A204.1 (cell line): Measurements from ENCODE around the gene ZNF524.
"Not testable (repeated sequence)": the region's sequence is repeated elsewhere in the genome, so short reads cannot be mapped to it uniquely, and the experiment has no call there.

Experiments
- FAIRE-seq: peaks from 2 replicates; lab custom pipeline; 2012; peaks lifted over from hg19 to GRCh38; lab: Jason Lieb, UNC

Gene ZNF524, protein sequence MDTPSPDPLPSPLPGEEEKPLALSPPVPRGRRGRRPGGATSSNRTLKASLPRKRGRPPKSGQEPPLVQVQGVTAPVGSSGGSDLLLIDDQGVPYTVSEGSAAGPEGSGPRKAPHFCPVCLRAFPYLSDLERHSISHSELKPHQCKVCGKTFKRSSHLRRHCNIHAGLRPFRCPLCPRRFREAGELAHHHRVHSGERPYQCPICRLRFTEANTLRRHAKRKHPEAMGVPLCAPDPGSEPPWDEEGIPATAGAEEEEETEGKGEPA

DNA sequence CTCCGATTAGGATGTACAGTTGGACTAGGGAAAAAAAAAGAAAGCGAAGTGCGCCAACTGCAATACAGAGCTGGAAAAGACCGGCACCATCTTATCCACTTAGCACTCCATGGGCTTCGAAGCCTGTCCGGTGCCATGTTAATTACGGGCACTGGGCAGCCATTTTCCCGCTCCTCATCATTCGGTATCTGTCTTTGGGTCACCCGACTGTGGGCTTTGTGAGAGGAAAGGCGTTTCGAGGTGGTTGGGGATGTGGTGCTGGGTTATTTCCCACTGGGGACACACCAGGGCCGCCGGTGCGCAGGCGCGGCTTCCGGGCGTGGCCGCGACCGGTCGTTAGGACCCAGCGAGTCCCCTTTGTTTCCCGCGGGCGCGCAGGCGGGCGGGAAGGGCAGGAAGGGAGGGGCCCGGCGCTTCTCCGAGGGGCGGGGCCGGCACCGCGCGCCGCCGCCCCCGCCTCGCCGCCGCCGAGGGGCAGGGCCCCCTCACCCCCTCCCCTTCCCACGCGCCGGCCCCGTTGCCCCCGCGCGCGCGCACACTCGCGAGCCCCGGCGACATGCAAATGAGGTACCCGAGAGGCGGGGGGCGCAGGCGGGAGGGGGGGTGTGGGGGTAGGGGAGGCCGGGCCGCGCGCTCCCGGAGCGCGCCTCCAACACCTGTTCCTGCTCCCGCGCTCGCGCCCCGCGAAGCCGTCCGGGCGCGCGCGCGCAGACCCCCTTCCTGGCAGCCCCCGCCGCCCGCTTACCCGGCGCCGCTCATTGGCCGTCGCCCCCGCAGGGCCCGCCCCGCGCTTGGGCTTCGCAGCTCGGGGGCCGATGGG lies at the start of gene ZNF524:
Gene ZNF524, plus strand, starts transcription at position 447 of the 820 bp plus-strand sequence. CDS start 1,825 bp downstream, outside the sequence.
- FAIRE-seq = no peak

DNA sequence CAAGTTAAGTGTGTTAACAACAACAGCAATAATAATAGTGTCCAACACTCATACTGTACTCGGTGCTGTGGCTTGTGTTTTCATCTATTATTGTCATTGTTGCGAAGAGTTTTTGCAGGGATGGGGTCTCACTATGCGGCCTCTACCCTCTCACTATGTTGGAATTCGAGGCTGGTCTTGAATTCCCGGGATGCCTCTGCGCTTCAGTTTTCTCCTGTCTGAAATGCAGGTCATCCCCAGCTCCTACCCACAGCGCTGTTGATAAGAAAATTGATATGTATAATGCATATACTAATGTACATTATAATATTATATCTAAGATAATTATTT lies 49.8 kb upstream of the ZNF524 start:
- no peak for FAIRE-seq

DNA sequence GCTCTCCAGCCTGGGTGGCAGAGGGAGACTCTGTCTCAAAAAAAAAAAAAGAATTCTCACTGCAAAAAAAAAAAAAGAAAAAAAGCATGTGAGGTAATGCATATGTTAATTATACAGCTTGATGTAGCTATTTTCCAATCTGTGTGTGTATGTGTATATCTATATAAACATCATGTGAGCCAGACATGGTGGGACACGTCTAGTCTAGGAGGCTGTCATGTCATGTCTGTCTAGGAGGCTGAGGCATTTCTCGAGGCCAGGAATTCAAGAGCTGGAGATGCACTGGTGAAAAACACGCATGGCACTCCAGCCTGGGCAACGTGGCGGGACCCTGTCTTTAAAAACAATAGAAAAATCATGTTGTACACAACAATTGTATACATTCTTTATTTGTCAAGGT lies 47.9 kb upstream of the ZNF524 start:
- FAIRE-seq = no peak

DNA sequence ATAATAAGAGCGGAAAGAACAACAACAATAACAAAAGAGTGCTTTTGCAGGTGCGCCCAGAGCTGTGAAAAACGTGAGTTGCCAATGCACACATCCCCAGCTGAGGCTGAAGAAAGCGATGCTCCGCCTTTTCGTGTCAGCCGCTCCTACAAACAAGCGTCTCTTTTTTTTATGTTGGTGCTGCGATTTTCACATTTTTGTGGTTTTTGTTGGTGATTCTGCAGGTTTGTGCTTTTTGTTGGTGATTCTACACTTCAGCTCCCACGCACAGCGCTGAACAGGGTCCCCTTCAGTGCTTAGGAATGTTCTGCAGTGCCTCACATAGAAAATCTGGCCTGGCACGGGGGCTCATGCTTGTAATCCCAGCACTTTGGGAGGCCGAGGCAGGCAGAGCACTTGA lies 47.5 kb upstream of the ZNF524 start:
- no peak for FAIRE-seq

DNA sequence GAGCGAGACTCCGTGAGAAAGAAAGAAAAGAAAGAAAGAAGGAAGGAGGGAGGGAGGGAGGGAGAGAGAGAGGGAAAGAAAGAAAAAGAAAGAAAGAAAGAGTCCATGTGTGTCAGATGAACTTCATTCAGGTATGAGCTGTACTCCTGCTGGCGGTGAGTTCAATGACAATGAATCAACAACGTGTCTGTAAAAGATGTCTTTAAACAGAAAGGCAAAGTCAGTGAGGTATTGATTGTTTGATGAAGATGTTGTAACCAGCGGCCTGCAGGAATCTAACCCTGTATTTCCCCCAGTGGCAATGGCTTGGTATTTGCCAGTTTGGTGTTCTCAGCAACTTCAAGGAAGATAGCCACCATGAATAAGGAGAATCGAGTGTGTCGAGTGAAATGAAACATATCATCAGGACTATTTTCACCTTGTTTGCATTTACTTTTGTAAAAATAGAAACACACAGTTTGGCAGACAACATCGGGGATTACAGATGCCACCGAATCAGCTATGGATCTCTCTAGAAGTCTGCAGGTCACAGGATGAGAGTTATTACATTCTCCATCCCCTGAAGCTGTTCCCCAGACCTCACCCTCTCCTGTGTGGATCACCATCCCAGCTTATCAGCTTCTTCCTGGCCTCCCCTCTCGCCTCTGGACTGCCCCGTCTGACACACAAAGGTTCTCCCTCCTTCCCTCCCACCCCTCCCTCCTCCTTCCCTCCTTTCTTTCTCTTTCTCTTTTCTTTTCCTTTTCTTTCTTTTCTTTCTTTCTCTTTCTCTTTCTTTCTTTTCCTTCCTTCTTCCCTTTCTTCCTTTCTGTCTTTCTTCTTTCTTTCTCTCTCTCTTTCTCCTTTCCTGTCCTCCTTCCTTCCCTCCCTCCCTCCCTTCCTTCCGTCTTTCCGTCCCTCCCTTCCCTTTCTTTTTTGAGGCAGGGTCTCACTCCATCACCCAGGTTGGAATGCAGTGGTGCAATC lies 46.6 kb upstream of the ZNF524 start:
- FAIRE-seq = no peak

DNA sequence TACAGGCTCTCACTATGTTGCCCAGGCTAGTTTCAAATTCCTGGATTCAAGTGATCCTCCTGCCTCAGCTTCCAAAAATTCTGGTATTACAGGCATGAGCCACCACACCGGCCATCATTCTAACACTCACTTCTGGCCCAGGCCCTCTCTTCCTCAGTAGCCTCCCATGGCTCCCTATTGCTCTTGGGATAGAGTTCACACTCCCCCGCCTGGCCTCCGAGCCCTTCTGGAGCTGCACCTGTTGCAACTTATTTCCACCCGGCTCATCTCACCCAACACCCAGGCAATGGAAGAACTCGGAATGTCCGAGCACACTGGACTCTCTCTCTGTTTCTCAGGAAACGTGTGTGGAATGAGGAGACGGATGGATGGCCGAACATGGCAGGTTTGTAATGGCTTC lies 45.8 kb upstream of the ZNF524 start:
- FAIRE-seq = no peak

DNA sequence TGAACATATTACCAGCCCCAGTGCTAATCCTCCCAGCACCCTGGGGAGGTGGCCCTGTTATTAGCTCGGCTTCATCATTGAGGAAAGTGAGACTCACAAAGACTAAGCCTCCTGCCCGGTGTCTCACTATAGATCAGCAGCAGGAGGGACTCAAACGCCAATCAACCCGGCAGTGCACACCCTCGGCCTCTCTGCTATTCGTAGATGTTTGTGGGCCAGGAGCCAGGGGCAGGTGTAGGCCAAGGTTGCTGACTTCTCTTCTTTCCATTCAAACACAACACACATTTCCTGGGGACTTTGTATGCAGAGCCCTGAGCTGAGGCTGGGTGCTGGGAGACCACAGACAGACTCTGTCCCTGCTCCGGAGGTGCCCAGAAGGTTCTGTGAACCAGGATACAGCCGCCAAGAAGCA lies 45.3 kb upstream of the ZNF524 start:
- FAIRE-seq = no peak

DNA sequence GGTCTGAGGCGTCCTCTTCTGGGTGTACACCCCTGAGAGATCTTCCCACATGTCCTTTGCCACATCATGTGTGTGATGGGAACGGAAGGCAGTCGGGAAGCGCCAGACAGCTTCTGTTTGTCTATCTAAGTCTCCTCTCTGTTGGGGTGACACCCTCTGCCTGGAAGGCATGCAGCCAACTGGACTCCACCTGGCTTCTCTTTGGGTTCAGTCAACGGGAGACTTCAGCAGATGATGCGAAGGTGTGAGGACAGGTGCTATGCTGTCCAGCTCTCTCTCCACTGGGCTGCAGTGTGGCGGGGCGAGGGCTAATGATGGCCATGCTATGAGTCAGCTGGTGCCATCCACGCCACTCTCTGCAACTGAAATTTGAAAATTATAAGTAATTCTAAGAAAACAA lies 40.4 kb upstream of the ZNF524 start:
- FAIRE-seq = no peak

DNA sequence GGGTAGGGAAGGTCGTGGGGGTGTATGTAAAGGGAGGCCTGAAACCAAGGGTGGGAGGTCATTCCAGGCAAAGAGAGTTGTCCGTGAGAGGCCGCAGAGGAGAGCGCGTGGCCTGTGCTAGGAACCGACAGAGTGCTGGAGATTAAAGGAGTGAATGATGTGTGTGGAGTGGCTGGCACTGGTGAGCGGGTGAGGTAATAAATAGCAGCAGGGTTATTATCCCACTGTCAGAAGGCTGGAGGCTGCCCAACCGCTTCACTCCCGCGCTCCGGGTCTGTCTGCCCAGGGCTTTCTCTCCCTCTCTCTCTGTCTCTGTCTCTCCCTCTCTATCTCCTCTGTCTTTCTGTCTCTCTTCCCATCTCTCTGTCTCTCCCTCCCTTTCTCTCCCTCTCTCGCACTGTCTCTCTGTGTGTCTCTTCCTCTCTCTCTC lies 36.8 kb upstream of the ZNF524 start:
- no peak for FAIRE-seq

DNA sequence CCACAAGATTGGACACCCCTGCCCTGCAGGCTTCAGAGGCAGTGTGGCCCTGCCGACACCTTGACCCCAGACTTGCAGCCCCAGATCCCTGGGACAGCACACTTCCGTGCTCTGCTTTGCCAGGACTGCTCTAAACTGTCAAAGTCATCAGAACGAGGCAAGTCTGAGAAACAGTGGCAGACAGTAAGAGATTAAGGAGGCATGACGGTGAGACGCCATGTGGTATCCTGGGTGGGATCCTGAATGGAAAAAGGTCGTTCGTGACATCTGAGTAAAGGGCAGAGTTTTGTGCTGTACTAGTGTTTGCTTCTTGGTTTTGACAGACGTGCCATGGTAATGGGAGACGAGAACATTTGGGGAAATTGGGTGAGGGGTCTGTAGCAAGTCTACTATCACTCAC lies 33.3 kb upstream of the ZNF524 start:
- no peak for FAIRE-seq

DNA sequence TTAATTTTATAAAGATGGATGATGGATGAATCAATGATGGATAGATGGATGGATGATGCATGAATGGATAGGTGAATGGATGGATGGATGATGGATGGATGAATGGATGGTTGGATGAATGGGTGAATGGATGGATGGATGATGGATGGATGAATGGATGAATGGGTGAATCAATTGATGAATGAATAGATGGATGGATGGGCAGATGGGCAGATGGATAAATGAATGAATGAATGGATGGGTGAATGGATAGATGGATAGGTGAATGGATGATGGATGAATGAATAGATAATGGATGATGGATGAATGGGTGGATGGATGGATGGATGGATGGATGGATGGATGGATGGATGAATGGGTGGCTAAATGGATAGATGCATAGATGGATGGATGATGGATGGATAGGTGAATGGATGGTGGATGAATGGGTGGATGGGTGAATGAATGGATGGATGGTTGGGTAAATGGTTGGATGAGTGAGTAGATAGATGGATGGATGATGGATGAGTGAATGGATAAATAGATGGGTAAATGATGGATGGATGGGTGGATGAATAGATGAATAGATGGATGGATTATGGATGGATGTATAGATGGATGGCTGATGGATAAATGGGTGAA lies 32.3 kb upstream of the ZNF524 start:
- no peak for FAIRE-seq

DNA sequence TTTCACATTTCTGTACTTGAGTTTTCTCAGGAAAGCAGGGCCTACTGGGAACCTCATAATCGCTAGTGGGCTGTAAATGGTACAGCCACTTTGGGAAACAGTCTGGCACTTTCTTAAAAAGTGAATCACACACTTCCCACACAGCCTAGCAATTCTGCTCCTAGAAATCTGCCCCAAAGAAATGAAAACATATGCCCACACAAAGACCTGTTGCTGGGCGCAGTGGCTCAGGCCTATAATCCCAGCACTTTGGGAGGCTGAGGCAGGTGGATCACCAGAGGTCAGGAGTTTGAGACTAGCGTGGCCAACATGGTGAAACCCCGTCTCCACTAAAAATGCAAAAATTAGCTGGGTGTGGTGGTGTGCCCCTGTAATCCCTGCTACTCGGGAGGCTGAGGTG lies 30.6 kb upstream of the ZNF524 start:
- FAIRE-seq = not testable (repeated sequence)

DNA sequence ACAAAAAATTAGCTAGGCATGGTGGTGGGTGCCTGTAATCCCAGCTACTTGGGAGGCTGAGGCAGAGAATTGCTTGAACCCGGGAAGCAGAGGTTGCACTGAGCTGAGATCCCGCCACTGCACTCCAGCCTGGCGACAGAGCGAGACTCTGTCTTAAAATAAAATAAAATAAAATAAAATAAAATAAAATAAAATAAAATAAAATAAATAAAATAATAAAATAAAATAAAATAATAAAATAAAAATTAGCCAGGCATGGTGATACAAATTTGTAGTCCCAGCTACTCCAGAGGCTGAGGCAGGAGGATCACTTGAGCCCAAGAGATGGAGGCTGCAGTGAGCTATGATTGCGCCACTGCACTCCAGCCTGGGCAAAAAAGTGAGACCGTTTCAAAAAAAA lies 26.2 kb upstream of the ZNF524 start:
- FAIRE-seq = not testable (repeated sequence)

DNA sequence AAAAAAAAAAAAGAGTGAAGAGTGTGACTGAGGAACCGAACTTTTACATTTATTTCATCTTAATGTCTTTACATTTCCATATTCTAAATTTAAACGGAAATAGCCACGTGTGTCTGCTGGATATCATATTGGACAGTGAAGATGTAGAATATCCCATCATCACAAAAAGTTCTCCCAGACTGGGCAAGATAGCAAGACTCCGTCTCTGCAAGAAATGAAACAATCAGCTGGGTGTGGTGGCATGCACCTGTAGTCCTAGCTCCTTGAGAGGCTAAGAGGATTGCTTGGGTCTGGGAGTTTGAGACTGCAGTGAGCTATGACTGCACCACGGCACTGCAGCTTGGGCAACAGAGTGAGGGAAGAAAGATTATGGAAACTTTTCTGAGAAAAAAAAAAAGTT lies 23.3 kb upstream of the ZNF524 start:
- no peak for FAIRE-seq

DNA sequence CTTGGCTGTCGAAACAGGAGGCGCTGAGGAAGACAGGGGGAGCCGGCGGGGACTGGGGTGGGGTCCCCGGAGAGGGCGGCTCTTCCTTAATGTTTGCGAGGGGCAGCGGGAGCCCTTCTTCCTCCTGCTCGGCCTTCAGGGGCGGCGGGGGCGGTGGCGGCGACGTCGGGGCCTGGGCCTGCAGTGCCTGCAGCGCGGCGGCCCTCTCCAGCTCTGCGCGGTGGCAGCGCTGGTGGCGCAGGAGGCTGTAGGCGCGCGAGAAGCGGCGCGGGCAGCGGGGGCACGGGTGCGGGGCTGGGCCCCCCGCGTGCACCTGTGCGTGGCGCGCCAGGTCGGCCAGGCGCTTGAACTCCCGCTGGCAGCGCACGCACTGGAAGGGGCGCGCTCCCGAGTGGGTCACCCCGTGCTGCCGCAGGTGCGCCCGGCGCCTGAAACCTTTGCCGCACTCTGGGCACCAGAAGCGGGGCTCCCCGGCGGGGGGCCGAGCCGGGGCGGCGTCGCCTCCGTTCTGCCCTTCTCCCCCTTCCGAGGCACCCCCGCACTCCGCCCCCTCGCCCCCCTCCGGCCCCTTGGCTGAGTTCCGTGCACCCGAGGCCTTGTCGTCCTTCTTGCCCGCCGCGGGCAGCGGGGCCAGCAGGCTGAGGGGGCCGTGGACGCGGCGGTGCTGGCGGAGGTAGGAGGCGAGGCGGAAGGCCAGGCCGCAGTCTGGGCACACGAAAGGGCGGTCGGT lies 21.9 kb upstream of the ZNF524 start:
- no peak for FAIRE-seq

DNA sequence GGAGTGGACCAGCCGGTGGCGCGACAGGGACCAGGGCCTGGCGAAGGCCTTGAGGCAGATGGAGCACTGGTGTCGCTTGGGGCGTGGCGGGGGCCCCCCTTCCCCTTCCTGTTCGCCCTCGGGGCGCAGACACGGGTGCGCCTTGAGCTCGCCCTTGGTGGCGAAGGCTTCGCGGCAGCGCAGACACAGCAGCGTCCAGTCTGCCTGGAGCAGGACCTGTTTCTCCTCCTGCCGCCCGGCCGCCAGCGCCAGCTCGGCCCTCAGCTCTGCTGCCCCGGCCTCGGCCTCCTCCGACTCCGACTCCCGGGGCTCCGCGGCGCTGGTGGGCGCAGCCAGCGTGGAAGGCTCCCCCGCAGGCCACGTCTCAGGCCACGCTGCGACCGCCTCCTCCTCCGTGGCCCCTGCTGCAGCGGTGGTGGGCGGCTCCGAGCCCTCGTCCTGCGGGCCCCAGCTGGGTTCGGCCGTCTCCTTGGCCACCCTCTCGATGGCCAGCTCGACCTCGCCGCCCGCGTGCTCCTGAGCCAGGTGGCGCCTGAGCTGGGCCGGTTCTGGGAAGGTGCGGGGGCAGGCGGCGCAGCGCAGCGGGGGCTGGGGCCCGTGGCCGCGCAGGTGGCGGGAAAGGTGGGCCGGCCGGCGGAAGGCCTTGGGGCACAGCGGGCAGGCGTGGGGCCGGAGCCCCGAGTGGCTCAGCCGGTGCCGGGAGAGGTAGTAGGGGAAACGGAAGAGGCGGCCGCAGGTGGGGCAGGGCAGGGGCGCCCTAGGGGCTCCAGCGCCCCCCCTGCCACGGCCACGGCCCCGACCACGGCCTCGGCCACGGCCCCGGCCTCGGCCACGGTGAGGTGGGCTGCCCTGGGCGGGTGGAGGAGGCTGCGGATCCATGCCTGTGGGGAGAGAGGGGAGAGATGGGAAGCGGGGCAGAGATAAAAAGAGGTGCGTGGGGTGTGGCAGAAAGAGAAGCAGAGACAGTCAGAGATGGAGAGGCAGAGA lies 21.0 kb upstream of the ZNF524 start:
- no peak for FAIRE-seq

DNA sequence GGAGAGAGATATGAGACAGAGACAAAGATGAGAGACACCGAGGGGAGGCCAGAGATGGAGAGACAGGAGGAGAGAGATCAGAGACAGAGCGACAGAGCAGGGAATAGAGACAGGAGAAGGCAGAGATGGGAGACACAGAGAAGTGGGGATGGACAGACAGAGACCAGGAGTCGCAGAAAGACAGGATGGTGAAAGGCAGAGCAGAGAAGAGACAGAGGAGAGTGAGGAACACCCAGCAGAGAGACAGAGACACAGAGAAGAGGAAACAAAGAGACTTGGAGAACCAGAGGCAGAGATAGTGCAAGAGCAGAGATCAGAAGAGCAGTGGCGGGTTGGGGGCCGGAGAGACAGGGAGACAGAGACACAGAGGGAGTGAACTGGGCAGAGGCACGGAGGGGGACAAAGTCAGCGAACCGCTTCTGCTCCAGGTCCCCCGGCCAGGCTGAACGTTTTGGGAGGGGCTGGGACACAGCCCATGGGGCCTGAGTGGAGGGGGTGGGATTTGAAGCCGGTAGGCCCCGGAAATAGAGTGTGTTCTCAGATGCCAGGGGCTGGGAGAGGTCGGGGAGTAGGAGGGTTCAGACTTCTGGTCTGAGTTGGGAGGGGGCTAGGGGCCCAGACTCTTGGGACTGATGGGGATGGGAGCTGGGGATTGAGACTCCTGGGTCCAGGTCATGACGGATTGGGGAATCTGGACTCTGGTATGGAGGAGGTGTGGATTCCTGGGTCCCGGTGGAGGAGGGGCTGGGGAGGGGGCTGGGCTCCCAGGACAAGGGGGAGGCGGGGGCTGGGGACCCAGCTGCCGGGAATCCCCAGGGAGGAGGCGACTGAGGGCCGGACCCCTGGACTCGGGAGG lies 20.1 kb upstream of the ZNF524 start:
- FAIRE-seq = no peak

DNA sequence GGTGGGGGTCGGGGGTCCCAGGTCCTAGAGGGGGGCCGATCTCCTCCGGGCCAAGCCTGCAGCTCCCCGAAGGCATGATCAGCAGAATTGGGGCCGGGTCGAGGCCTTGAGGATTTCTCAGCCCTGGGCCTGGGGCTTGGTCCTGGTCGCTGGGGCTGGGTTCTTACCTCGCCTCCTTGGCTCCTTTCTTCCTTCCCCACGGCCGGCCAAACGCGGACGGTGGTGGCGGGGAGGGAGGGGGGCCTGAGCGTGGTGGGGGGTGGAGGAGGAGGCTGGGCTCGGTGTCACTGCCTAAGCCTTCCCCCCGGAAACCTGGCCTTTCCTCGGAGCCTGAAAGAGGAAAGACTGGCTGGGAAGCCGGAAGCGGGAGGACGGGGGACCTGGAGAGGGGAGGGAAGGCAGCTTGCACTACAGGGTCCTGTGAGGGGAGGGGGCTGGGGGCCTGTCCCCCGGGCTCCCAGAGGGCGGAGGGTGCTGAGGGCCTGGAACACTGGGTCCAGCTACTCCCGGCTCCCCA lies 19.4 kb upstream of the ZNF524 start, which contains the start of gene ZNF579:
Gene ZNF579, minus strand, starts transcription at position 221 of the 517 bp plus-strand sequence. CDS start 1,209 bp downstream, outside the sequence.
- no peak for FAIRE-seq
